ENCODE measurements around the gene HAPSTR1. TPM values are rescaled to one million over a fixed set of nuclear protein-coding genes. Genes with fewer than 3 reads are reported as not detected.
"Not testable (repeated sequence)": the region's sequence is repeated elsewhere in the genome, so short reads cannot be mapped to it uniquely, and the experiment has no call there.

HAPSTR1 gene
- total RNA-seq (2014; rRNA removed; shearing (Covaris generic); ENCODE audit: low replicate concordance): 37.4 and 48.2 TPM in 2 replicates

GRCh38 chr16:9090960-9091866 lies at the start of gene HAPSTR1:
TSS of gene HAPSTR1 (plus strand) at chr16:9091644. CDS start at chr16:9092045, 401 bp downstream.
- peak; percentile 100 for DNase-seq (ENCODE audit: low read depth)
- in situ Hi-C loops (cut with HindIII; ENCODE audit: low pct_unique_long_range_greater_than_20kb, low sequenced_read_pairs): no loop called here

- in situ Hi-C loops (cut with HindIII; ENCODE audit: low pct_unique_long_range_greater_than_20kb, low sequenced_read_pairs): no loop called here
- no peak for DNase-seq (ENCODE audit: low read depth)
Measured at GRCh38 chr16:9042533-9042932, 48.9 kb upstream of the HAPSTR1 start.

- in situ Hi-C loops (cut with HindIII; ENCODE audit: low pct_unique_long_range_greater_than_20kb, low sequenced_read_pairs): no loop called here
- DNase-seq (ENCODE audit: low read depth): no peak
Measured at GRCh38 chr16:9042964-9043680, 48.3 kb upstream of the HAPSTR1 start.

- DNase-seq (ENCODE audit: low read depth); in situ Hi-C loops (cut with HindIII; ENCODE audit: low pct_unique_long_range_greater_than_20kb, low sequenced_read_pairs): not testable (repeated sequence)
Measured at GRCh38 chr16:9045562-9045961, 45.9 kb upstream of the HAPSTR1 start.

- in situ Hi-C loops (cut with HindIII; ENCODE audit: low pct_unique_long_range_greater_than_20kb, low sequenced_read_pairs): no loop called here
- DNase-seq (ENCODE audit: low read depth): no peak
Measured at GRCh38 chr16:9046667-9047055, 44.8 kb upstream of the HAPSTR1 start.

- peak; percentile 98 for DNase-seq (ENCODE audit: low read depth)
- in situ Hi-C loops (cut with HindIII; ENCODE audit: low pct_unique_long_range_greater_than_20kb, low sequenced_read_pairs): no loop called here
Measured at GRCh38 chr16:9047689-9048301, 43.6 kb upstream of the HAPSTR1 start.

GRCh38 chr16:9048302-9048700 lies 43.1 kb upstream of the HAPSTR1 start:
- DNase-seq (ENCODE audit: low read depth): no peak
- in situ Hi-C loops (cut with HindIII; ENCODE audit: low pct_unique_long_range_greater_than_20kb, low sequenced_read_pairs): no loop called here

GRCh38 chr16:9049241-9049640 lies 42.2 kb upstream of the HAPSTR1 start:
- no peak for DNase-seq (ENCODE audit: low read depth)

GRCh38 chr16:9050102-9050830 lies 41.2 kb upstream of the HAPSTR1 start:
- in situ Hi-C loops (cut with HindIII; ENCODE audit: low pct_unique_long_range_greater_than_20kb, low sequenced_read_pairs): no loop called here
- no peak for DNase-seq (ENCODE audit: low read depth)

More at GRCh38 chr16:9049241-9049640, 42.2 kb upstream of the HAPSTR1 start:
- in situ Hi-C loops (cut with HindIII; ENCODE audit: low pct_unique_long_range_greater_than_20kb, low sequenced_read_pairs): no loop called here

- in situ Hi-C loops (cut with HindIII; ENCODE audit: low pct_unique_long_range_greater_than_20kb, low sequenced_read_pairs): no loop called here
- DNase-seq (ENCODE audit: low read depth): peak; percentile 95
Measured at GRCh38 chr16:9053006-9053601, 38.3 kb upstream of the HAPSTR1 start.

- DNase-seq (ENCODE audit: low read depth): no peak
- in situ Hi-C loops (cut with HindIII; ENCODE audit: low pct_unique_long_range_greater_than_20kb, low sequenced_read_pairs): no loop called here
Measured at GRCh38 chr16:9054460-9054859, 37.0 kb upstream of the HAPSTR1 start.

GRCh38 chr16:9055115-9055514 lies 36.3 kb upstream of the HAPSTR1 start:
- DNase-seq (ENCODE audit: low read depth): no peak
- in situ Hi-C loops (cut with HindIII; ENCODE audit: low pct_unique_long_range_greater_than_20kb, low sequenced_read_pairs): no loop called here

- DNase-seq (ENCODE audit: low read depth): no peak
Measured at GRCh38 chr16:9055661-9056060, 35.8 kb upstream of the HAPSTR1 start.

GRCh38 chr16:9056061-9056460 lies 35.4 kb upstream of the HAPSTR1 start:
- in situ Hi-C loops (cut with HindIII; ENCODE audit: low pct_unique_long_range_greater_than_20kb, low sequenced_read_pairs): no loop called here
- no peak for DNase-seq (ENCODE audit: low read depth)

More at GRCh38 chr16:9055661-9056060, 35.8 kb upstream of the HAPSTR1 start:
- in situ Hi-C loops (cut with HindIII; ENCODE audit: low pct_unique_long_range_greater_than_20kb, low sequenced_read_pairs): no loop called here

- in situ Hi-C loops (cut with HindIII; ENCODE audit: low pct_unique_long_range_greater_than_20kb, low sequenced_read_pairs): no loop called here
- no peak for DNase-seq (ENCODE audit: low read depth)
Measured at GRCh38 chr16:9058211-9058610, 33.2 kb upstream of the HAPSTR1 start.

- in situ Hi-C loops (cut with HindIII; ENCODE audit: low pct_unique_long_range_greater_than_20kb, low sequenced_read_pairs): no loop called here
- DNase-seq (ENCODE audit: low read depth): no peak
Measured at GRCh38 chr16:9060225-9060624, 31.2 kb upstream of the HAPSTR1 start.

- in situ Hi-C loops (cut with HindIII; ENCODE audit: low pct_unique_long_range_greater_than_20kb, low sequenced_read_pairs): no loop called here
- DNase-seq (ENCODE audit: low read depth): peak; percentile 54
Measured at GRCh38 chr16:9061358-9061813, 30.1 kb upstream of the HAPSTR1 start.

- peak; percentile 57 for DNase-seq (ENCODE audit: low read depth)
- in situ Hi-C loops (cut with HindIII; ENCODE audit: low pct_unique_long_range_greater_than_20kb, low sequenced_read_pairs): no loop called here
Measured at GRCh38 chr16:9062301-9062700, 29.1 kb upstream of the HAPSTR1 start.
